GM12891 (cell line): Measurements from ENCODE around the gene VARS2. TPM values are rescaled to one million over a fixed set of nuclear protein-coding genes. Genes with fewer than 3 reads are reported as not detected.
"Not testable (repeated sequence)": the region's sequence is repeated elsewhere in the genome, so short reads cannot be mapped to it uniquely, and the experiment has no call there.

Source experiments
- DNase-seq: peaks from one replicate; pipeline ENCODE4 v3.0.0; 2011; ENCODE audit warnings: low spot score; ENCODE audit not compliant: insufficient read length
- FAIRE-seq: peaks from 2 replicates; lab custom pipeline; 2011; peaks lifted over from hg19 to GRCh38; lab: Jason Lieb, UNC
- PAX5 ChIP-seq: IDR thresholded peaks from 2 replicates; pipeline ENCODE4 v1.6.1; 2011; ENCODE audit warnings: low read length, moderate library complexity, mild to moderate bottlenecking; ENCODE audit not compliant: insufficient read depth, severe bottlenecking
- POLR2A ChIP-seq: IDR thresholded peaks from 2 replicates; pipeline ENCODE4 v1.6.1; 2011; ENCODE audit warnings: low read depth, low read length, control low read depth
- POLR2AphosphoS5 ChIP-seq: IDR thresholded peaks from 2 replicates; pipeline ENCODE4 v1.6.1; 2011; ENCODE audit warnings: low read depth, low read length, control low read depth
- POU2F2 ChIP-seq: IDR thresholded peaks from 2 replicates; pipeline ENCODE4 v1.6.1; 2011; ENCODE audit warnings: low read depth, mild to moderate bottlenecking, control low read depth, low read length, moderate library complexity
- SPI1 ChIP-seq: IDR thresholded peaks from 2 replicates; pipeline ENCODE4 v1.6.1; 2011; ENCODE audit warnings: low read depth, low read length, control low read depth
- TAF1 ChIP-seq: IDR thresholded peaks from 2 replicates; pipeline ENCODE4 v1.6.1; 2011; ENCODE audit warnings: low read depth, low read length, control low read depth
- polyA plus RNA-seq: library from polyadenylated mRNA; unstranded; fragments of >200 nt; gene quantifications from one replicate; pipeline ENCODE4 v1.2.1, GENCODE V29; 2012; ENCODE audit warnings: low read depth, missing spikeins, inconsistent platforms; ENCODE audit not compliant: missing spikeins

Gene VARS2
- 28.0 TPM for polyA plus RNA-seq

DNA sequence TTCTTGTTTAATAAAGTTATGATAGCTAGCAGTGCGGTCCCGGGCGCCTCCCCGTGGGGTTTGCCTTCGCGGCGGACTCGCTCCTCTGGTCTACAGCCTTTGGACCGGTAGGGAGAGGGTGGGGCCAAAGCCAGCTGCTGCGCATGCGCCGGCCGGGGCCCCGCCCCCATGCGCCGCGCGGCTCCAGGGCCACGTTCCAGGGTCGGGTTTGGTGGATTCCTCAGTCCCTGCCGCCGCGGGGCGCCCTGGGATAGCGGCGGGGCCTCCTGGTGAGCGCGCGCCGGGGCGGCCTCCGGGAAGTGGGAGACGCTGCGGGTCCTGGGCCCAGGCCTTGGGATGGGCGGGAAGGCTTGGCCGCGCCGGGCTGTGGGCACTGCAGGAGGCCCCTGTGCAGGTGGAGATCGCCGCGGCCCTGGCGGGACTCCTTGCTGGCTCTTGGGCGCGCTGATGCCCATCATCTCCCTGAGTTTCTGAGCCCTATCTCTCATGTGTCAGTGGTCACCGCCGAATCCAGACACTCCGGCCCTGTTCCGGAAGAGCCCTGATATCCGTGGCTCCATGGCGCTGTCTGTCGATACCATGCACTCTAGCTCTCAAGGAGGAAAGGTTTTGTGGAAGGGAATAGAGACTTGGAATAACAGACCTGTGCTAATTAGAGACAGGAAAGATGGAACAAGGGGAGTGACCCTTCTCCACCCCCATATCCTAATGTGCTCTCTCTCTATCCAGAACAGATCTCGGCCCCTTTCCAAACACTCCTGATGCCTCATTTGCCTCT lies at the start of gene VARS2:
Gene VARS2, plus strand, starts transcription at position 163 of the 778 bp plus-strand sequence. Its CDS starts 599 bp downstream, at position 762.
- FAIRE-seq (peak; percentile 98), DNase-seq (peak; percentile 99)
- TF ChIP-seq POLR2AphosphoS5 = peak; percentile 53; the same call in 1 of the 2 replicates
- TF ChIP-seq POLR2A = peak; percentile 66; the same call in 1 of the 2 replicates
- 0 out of 2 replicates have a peak, but pooled peaks have one; percentile 24 for TF ChIP-seq TAF1
- no peak for TF ChIP-seq POU2F2
- no peak for TF ChIP-seq SPI1
- TF ChIP-seq PAX5 = no peak

DNA sequence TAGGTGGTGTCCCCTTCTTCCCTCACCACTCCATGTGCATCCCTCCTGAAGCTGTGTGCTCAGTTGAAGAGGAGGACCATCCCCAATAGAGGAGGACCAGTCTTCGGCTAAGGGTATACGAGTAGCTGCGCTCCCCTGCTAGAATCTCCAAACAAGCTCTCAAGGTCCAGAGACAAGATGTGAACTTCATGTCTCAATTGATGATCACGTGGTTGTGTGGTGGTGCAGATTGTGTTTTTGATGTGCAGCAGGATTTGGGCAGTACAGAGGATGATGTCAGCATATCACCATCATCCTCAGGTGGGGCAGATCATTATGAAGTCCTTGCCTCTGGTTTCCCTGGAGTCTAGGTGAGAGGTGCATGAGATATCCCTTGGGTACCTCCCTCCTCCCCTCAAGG lies 49.7 kb upstream of the VARS2 start:
- FAIRE-seq = no peak
- TF ChIP-seq POLR2AphosphoS5 = no peak
- TF ChIP-seq SPI1 = no peak
- TF ChIP-seq POLR2A = no peak
- TF ChIP-seq TAF1 = no peak
- TF ChIP-seq POU2F2 = no peak
- no peak for TF ChIP-seq PAX5
- no peak for DNase-seq

DNA sequence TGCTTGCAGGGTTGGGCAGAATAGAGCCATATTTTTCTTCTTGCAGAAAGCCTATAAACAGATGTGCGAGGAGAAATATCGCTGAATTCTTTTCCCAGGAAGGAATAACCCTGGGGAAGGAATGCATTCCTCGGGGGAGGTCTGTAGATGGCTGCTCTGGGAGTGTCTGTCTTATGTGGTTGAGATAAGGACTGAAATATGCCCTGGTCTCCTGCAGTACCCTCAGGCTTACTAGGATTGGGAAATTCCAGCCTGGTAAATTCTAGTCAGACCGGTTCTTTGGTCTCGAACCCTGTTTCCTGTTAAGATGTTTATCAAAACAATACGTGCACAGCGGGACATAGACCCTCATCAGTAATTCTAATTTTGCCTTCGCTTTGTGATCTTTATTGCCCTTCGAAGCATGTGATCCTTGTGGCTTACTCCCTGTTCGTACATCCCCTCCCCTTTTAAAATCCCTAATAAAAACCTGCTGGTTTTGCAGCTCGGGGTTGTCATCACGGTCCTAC lies 44.7 kb upstream of the VARS2 start:
- not testable (repeated sequence) for FAIRE-seq

DNA sequence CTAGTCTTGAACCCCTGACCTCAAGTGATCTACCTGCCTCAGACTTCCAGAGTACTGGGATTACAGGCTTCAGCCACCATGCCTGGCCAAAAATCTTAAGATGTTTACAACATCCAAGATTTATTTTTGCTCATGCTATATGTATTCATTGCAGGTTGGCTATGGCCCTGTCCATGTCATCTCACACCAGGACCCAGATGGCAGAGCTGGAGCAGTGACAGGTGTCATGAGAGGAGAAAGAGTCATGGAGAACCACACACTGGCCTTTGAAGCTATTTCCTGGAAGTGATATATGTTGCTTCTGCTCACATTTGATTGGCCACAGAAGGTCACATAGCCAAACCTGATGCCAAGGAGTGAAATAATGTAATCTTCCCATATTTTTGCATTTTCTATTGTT lies 43.5 kb upstream of the VARS2 start:
- no peak for DNase-seq
- TF ChIP-seq SPI1 (no peak), TAF1 (no peak), POU2F2 (no peak), PAX5 (no peak), POLR2AphosphoS5 (no peak), POLR2A (no peak)
- no peak for FAIRE-seq

More for the DNA sequence above, 44.7 kb upstream of the VARS2 start:
- not testable (repeated sequence) for DNase-seq

DNA sequence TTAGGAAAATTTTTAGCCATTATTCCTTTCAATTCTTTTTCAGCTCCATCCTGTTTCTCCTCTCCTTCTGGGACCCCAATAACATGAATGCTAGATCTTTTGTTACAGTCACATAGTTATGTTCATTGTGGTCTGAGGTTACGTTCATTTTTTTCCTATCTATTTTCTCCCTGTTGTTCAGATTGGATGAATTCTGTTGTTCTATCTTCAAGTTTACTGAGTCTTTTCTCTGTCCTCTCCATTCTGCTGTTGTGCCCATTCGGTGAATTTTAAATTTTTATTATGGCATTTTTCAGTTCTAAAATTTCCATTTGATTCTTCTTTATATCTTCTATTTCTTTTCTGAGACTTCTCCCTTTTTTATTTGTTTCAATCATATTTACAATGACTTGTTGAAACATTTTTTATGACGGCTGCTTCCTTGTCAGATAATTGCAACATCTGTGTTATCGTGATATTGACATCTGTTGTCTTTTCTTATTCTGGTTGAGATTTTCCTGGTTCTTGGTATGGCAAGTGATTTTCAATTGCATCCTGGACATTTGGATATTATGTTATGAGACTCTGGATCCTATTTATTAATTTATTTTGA lies 42.4 kb upstream of the VARS2 start:
- FAIRE-seq (no peak), DNase-seq (no peak)
- TF ChIP-seq SPI1 = no peak
- no peak for TF ChIP-seq POLR2AphosphoS5
- TF ChIP-seq POLR2A = no peak
- no peak for TF ChIP-seq TAF1
- TF ChIP-seq PAX5 = no peak
- no peak for TF ChIP-seq POU2F2

DNA sequence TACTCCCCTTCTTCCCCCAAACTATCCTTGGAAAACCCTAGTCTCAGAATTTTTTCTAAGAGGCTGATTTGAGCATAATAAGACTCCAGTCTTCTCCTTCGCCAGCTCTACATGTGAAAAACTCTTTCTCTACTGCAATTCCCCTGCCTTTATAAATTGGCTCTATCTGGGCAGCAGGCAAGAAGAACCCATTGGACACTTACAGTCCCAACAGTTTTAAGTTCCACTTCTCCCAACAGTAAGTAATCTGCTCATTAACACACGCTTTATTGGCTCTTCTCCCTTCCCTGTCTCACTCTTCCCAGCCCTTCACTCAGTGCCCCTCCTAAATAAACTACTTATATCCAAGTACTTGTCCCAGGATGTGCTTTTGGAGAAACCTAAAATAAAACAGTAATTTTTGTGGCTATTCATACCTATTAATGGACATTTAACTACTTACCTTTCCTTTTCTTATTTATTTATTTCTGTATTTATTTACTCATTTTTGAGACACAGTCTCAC lies 40.8 kb upstream of the VARS2 start:
- FAIRE-seq (no peak), DNase-seq (no peak)
- TF ChIP-seq PAX5 (no peak), POU2F2 (no peak), TAF1 (no peak), POLR2AphosphoS5 (no peak), POLR2A (no peak), SPI1 (no peak)

- FAIRE-seq, DNase-seq: not testable (repeated sequence)
Measured at GRCh38 chr6:30873795-30874194, 40.2 kb upstream of the VARS2 start.

DNA sequence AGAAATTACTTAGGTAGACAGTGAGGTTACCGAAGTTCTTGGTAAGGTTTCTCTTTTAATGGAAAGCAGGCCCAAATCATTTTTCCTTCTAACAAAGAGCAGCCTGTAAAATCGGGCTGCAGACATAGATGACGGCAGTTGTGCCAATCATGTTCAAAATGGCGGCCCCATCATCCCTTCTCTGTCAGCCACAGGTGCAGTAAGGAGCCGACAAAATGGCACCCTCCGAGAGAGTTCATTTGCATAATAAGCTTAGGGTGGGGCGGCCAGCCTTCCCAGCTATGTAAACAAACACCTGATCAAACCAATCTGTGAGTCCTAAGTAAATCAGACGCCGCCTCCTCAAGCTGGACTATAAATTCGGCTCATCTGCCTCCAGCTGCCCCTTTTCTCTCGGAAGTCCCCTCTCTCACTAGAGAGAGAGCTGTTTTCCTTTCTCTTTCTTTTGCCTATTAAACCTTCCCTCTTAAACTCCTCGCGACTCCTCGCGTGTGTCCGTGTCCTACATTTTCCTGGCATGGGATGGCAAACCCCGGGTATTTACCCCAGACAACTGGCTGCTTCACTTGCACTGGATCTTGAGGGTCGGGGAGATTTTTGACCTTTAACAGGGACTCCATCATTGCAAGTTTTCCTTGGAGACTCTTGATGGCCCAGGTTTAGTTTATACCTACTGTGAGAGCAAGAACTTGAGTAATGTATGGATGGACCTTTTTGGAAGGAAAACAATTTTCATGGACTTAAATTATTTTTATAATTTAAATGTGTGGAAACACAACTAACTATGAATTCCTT lies 38.6 kb upstream of the VARS2 start:
- DNase-seq (no peak), FAIRE-seq (no peak)
- TF ChIP-seq POLR2A (no peak), SPI1 (no peak), TAF1 (no peak), POLR2AphosphoS5 (no peak)

GRCh38 chr6:30876039-30876730 lies 37.9 kb upstream of the VARS2 start:
- no peak for TF ChIP-seq POLR2A
- TF ChIP-seq PAX5 = no peak
- no peak for TF ChIP-seq SPI1
- FAIRE-seq (no peak), DNase-seq (no peak)
